GM12864 (cell line): Measurements from ENCODE around the gene CELF5.
"Not testable (repeated sequence)": the region's sequence is repeated elsewhere in the genome, so short reads cannot be mapped to it uniquely, and the experiment has no call there.

Experiments
- DNase-seq: peaks from one replicate; pipeline ENCODE4 v3.0.0-alpha.2; 2011; ENCODE audit warnings: low read depth
- H3K4me3 ChIP-seq: 2 replicates; pipeline ENCODE4 v1.5.1; 2011; ENCODE audit warnings: mild to moderate bottlenecking, low read depth, low read length, control low read depth
- CTCF ChIP-seq: IDR thresholded peaks from 2 replicates; pipeline ENCODE4 v1.5.1; 2011; ENCODE audit warnings: low read depth, mild to moderate bottlenecking, moderate library complexity, low read length, control low read depth, inconsistent platforms; ENCODE audit errors: missing control alignments

Gene CELF5

GRCh38 chr19:3295581-3295980 is 71.1 kb downstream of the CELF5 start:
- TF ChIP-seq CTCF = no peak
- no peak for DNase-seq
- H3K4me3 ChIP-seq = no peak overlapping the region

- no peak overlapping the region for H3K4me3 ChIP-seq
- no peak for TF ChIP-seq CTCF
- DNase-seq = no peak
Measured at GRCh38 chr19:3296034-3296433, 71.6 kb downstream of the CELF5 start.

GRCh38 chr19:3296446-3296845 is 72.0 kb downstream of the CELF5 start:
- DNase-seq = no peak
- no peak for TF ChIP-seq CTCF
- H3K4me3 ChIP-seq = no peak overlapping the region

GRCh38 chr19:3298853-3299449 is 74.5 kb downstream of the CELF5 start:
- no peak for TF ChIP-seq CTCF
- no peak overlapping the region for H3K4me3 ChIP-seq
- DNase-seq = no peak

GRCh38 chr19:3300566-3300965 is 76.1 kb downstream of the CELF5 start:
- DNase-seq, H3K4me3 ChIP-seq: not testable (repeated sequence)

- peak; percentile 27 for TF ChIP-seq CTCF
- no peak overlapping the region for H3K4me3 ChIP-seq
- no peak for DNase-seq
Measured at GRCh38 chr19:3302755-3303154, 78.3 kb downstream of the CELF5 start.

GRCh38 chr19:3304871-3305423 is 80.5 kb downstream of the CELF5 start:
- no peak for DNase-seq
- no peak overlapping the region for H3K4me3 ChIP-seq
- peak; percentile 85 for TF ChIP-seq CTCF
